Left lung (tissue), 10 donors: ENCODE data around the gene GASK1A. TPM values are rescaled to one million over a fixed set of nuclear protein-coding genes. Genes with fewer than 3 reads are reported as not detected.

Experiments used
- ATAC-seq: fragments of 200-7000 bp; cut with Tn5 transposase; one replicate; pipeline ENCODE4 v1.9.1; 2020; ENCODE audit warnings: moderate library complexity
- DNase-seq, 4 donors: peaks; one replicate each; pipeline ENCODE4 v3.0.0-alpha.2; 2013 to 2020
- H3K27ac ChIP-seq, 2 donors: fragments of 200-600 bp; sonication (generic) in 1 of 2; one replicate each; pipeline versions ENCODE4 v1.5.0 to v1.8.0; 2020 to 2021
- H3K27me3 ChIP-seq, 2 donors: fragments of 200-600 bp; sonication (generic) in 1 of 2; one replicate each; pipeline versions ENCODE4 v1.5.0 to v1.8.0; 2020 to 2021
- H3K36me3 ChIP-seq, 2 donors: fragments of 200-600 bp; sonication (generic) in 1 of 2; one replicate each; pipeline versions ENCODE4 v1.5.0 to v1.8.0; 2020 to 2021
- H3K4me1 ChIP-seq, 2 donors: fragments of 200-600 bp; one replicate each; pipeline ENCODE4 v1.8.0; 2021
- H3K4me3 ChIP-seq, 2 donors: fragments of 200-600 bp; sonication (generic) in 1 of 2; one replicate each; pipeline versions ENCODE4 v1.5.0 to v1.8.0; 2020 to 2021; ENCODE audit warnings: mild to moderate bottlenecking in 1 of 2
- H3K9me3 ChIP-seq, 2 donors: fragments of 200-600 bp; sonication (generic) in 1 of 2; one replicate each; pipeline versions ENCODE4 v1.5.0 to v1.8.0; 2020 to 2021
- intact Hi-C, 2 donors: fragments of 100-400 bp; cut with DNase I; formaldehyde crosslinking; loops; one replicate each; pipeline versions ENCODE4 v1.11.2 to v1.14.2; 2022
- polyA plus RNA-seq, 6 donors: library from polyadenylated mRNA; unstranded; fragments of 120-200 nt; gene quantifications; one replicate each; pipeline ENCODE4 v1.2.1, GENCODE V29; 2013; ENCODE audit not compliant: insufficient read length in 6 of 6
- total RNA-seq, 2 donors: library from RNA; stranded (reverse); fragmentation: NEBNext Ultra II Directional; extraction: Animal tissue kit (Norgen Biotek cat#: 25700); gene quantifications; one replicate each; pipeline ENCODE4 v1.2.1, GENCODE V29; 2021
- TF ChIP-seq, protein P1 (sequence below), 2 donors: fragments of 200-600 bp; sonication (generic) in 1 of 2; IDR thresholded peaks; one replicate each; pipeline versions ENCODE4 v1.5.0 to v1.8.0; 2021; ENCODE audit warnings: antibody characterized with exemption in 2 of 2
- donor health status: DM: no; HTN: yes; CAD: no.
- donor health status: DM: no; HTN: no; CAD: no.

Gene GASK1A
- total and polyA plus RNA-seq, 8 donors = 3.1 to 12.3 (median 4.2) TPM

DNA sequence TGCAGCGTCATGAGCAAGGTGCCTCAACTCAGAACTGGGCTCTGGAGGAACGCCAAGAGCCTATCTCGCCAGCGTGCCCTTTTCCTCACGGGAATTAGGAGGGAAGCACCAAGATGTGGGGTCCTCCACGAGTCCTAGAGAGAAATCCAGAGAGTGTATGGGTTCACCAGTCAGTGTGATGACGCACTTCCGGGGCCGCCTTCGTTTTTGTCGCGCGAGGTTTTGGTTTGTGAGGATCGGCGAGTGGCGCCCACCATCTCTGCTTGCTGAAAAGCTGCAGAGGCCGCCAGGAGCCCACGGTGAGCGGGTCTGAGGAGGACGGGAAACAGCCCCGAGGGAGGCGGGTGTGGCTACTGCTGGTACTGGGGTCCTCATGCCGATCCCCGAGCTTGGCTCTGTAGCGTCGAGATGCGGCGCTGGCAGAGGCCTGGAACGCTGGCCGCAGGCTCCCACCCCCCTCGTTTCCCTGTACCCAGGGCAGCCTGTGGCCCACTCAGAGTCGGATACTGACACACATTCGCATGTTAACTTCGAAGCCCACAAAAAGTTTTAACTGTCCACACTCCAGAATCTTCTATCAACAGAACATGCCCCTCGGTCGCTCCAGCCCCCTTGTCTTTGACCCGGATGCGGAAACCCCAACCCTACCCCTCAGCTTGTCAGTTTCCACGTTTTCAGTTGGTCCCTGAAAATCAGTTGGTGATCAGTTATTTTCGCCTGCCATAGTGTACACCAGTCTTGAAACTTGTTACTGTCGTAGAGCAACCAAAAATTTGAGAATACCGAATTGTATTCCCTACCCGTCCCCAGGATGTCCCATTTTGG is 42.7 kb upstream of the GASK1A start:
- intact Hi-C loops = no loop called here
- ATAC-seq = peak; percentile 42
- H3K27ac ChIP-seq = no peak overlapping the region
- no peaks in the 10 kb centered on the region for H3K4me1 ChIP-seq
- H3K27me3 ChIP-seq = peaks cover 0 to 8% of the 10 kb centered on the region in 2 donors
- no peaks in the 10 kb centered on the region for H3K9me3 ChIP-seq
- no peaks in the 10 kb centered on the region for H3K36me3 ChIP-seq
- H3K4me3 ChIP-seq = peak overlapping the region; percentile 18 to 29
- TF ChIP-seq, protein P1, sequence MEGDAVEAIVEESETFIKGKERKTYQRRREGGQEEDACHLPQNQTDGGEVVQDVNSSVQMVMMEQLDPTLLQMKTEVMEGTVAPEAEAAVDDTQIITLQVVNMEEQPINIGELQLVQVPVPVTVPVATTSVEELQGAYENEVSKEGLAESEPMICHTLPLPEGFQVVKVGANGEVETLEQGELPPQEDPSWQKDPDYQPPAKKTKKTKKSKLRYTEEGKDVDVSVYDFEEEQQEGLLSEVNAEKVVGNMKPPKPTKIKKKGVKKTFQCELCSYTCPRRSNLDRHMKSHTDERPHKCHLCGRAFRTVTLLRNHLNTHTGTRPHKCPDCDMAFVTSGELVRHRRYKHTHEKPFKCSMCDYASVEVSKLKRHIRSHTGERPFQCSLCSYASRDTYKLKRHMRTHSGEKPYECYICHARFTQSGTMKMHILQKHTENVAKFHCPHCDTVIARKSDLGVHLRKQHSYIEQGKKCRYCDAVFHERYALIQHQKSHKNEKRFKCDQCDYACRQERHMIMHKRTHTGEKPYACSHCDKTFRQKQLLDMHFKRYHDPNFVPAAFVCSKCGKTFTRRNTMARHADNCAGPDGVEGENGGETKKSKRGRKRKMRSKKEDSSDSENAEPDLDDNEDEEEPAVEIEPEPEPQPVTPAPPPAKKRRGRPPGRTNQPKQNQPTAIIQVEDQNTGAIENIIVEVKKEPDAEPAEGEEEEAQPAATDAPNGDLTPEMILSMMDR (IDR thresholded peaks at IDR 0.05) = no peak
- peak; percentile 22 to 71 (median 48) for DNase-seq

DNA sequence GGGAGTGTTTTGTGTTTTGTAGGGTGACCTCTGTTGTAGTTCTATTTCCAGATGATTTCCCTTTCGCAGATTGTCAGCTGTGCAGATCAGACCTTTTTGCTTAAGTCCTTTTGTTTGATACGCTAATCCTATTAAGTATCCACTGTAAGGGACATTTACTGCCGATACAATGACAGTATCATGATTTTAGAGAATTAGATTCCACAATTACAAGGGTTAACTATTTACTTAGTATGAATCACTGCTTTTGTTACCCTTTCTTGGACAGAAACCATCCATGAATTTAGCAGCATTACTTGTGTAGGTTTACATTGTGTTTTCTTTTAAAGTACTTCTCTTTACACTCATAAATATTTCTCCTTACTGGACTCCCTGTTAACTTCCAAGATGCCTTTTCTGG is 41.8 kb upstream of the GASK1A start:
- Histone ChIP-seq H3K4me1 (no peaks in the 10 kb centered on the region), H3K9me3 (no peaks in the 10 kb centered on the region), H3K36me3 (no peaks in the 10 kb centered on the region), H3K4me3 (no peak overlapping the region), H3K27me3 (peaks cover 0 to 8% of the 10 kb centered on the region in 2 donors), H3K27ac (no peak overlapping the region)
- no peak for DNase-seq
- intact Hi-C loops = no loop called here
- no peak for ATAC-seq
- TF ChIP-seq, protein P1 (IDR thresholded peaks at IDR 0.05) = no peak

DNA sequence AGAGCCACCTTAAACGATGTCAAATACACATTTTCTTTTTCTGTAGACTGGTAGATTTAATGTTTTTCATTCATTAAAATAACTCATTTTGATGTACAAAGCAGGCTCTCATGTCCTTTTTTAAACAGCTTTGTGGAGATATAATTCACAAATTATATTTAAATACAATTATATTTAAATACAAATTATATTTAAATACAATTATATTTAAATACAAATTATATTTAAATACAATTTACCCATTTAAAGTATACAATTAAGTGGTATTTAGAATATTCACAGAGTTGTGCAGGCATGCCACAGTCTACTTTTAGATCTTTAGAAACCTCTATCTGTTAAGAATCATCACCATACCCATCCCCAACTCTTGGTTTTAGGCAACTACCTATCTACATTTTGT is 36.4 kb upstream of the GASK1A start:
- H3K9me3 ChIP-seq = no peaks in the 10 kb centered on the region
- no peak overlapping the region for H3K4me3 ChIP-seq
- DNase-seq (no peak), ATAC-seq (no peak)
- H3K4me1 ChIP-seq = no peaks in the 10 kb centered on the region
- intact Hi-C loops = no loop called here
- no peaks in the 10 kb centered on the region for H3K27me3 ChIP-seq
- TF ChIP-seq, protein P1 (IDR thresholded peaks at IDR 0.05) = no peak
- H3K36me3 ChIP-seq = no peaks in the 10 kb centered on the region
- no peak overlapping the region for H3K27ac ChIP-seq

DNA sequence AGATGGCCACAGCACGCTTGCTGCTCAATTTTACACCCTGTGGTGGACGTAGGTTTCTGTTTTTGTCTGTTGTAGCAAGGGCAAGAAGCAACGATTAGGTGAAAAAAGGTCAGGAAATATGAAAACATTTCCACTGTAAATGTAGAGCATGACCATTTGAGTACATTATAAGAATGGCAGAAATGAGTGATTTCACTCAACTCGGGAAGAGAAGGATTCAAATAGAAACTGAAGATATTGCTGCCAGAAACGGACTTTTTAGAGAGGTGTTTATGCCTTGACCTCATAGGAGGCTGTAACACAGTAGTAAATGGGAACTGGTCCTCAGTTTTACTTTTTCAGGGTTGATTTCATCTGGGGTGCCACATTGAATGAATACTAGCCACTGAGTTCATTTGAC is 33.1 kb upstream of the GASK1A start:
- Histone ChIP-seq H3K27me3 (no peaks in the 10 kb centered on the region), H3K4me3 (no peak overlapping the region), H3K27ac (no peak overlapping the region), H3K9me3 (no peaks in the 10 kb centered on the region), H3K36me3 (no peaks in the 10 kb centered on the region), H3K4me1 (no peaks in the 10 kb centered on the region)
- intact Hi-C loops = no loop called here
- ATAC-seq (no peak), DNase-seq (no peak)
- TF ChIP-seq, protein P1 (IDR thresholded peaks at IDR 0.05) = no peak

DNA sequence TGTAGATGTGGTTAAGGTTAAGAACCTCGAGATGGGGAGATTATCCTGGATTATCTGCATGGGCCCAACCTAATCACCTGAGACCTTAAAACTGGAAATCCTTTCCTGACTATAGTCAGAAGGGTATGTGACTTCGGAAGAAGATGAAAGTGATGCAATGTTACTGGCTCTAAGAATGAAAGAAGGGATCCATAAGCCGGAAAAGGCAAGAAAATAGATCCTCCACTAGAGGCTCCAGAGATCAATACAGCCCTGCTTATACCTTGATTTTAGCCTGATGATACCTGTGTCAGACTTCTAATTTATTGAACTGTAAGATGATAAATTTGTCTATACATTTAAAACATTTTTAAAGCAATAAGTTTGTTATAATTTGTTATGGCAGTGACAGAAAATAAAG is 21.5 kb upstream of the GASK1A start:
- Histone ChIP-seq H3K27ac (no peak overlapping the region), H3K27me3 (no peaks in the 10 kb centered on the region), H3K4me1 (no peaks in the 10 kb centered on the region), H3K9me3 (no peaks in the 10 kb centered on the region), H3K36me3 (no peaks in the 10 kb centered on the region), H3K4me3 (no peak overlapping the region)
- ATAC-seq (no peak), DNase-seq (no peak)
- intact Hi-C loops = no loop called here
- TF ChIP-seq, protein P1 (IDR thresholded peaks at IDR 0.05) = no peak
